GM21381 (cell line): ENCODE results near the gene VPS72.

Experiments
- ATAC-seq: cut with Tn5 transposase; IDR thresholded peaks from one replicate; pipeline ENCODE4 v1.9.1; 2021; ENCODE audit warnings: mild to moderate bottlenecking, moderate library complexity; ENCODE audit not compliant: unreplicated experiment

Gene VPS72

DNA sequence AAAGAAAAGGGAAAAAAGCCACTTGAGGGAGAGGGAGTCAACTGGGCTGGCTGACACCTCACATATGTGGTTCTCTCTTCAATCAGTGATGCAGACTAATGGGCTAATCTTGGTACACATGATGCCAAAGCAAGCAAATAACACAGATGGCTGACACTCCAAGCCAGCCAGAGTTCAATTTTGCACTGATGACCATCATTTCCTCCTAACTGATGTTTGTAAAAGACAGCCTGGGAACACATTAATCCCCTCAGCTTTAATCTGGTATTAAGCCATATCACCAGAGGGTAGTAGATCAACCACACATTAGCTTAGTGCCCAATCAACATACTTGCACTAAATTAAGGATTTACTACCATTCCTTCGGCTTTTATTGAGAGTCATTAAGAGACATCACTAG, 2.8 kb downstream of the VPS72 start:
- ATAC-seq, result no peak

- ATAC-seq, result no peak
These were observed 5.8 kb downstream of the VPS72 start for GRCh38 chr1:151184211-151184610.

GRCh38 chr1:151176514-151177045, 13.4 kb downstream of the VPS72 start:
- no peak for ATAC-seq

- no peak for ATAC-seq
These were observed 14.1 kb downstream of the VPS72 start, which contains the start of gene TMOD4 for GRCh38 chr1:151175863-151176262. Gene TMOD4, minus strand, starts transcription at chr1:151175981. Its CDS starts 1,106 bp downstream, at chr1:151174875.

- no peak for ATAC-seq
These were observed 14.8 kb downstream of the VPS72 start for GRCh38 chr1:151175041-151175741.

DNA sequence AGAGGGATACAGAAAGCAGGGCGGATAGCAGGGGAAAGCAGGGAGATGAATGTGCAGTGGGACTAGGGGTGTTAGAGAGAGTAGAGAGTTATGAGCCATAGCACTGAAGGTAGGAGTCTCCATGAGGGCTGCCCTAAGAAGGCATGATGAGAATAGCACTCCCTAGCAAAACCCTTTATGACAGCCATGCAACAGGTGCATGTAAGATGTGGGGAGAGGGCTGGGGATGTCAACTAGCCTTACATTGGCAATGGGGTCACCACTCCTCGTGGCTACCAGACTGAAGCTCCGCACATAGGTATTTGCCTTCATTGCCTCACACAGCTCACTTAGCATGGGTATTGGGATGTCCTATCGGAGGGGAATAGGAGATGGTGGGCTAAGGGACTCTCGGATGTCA, 18.8 kb downstream of the VPS72 start:
- no peak for ATAC-seq

GRCh38 chr1:151167116-151167515, 22.9 kb downstream of the VPS72 start:
- ATAC-seq, result no peak

GRCh38 chr1:151166505-151166956, 23.5 kb downstream of the VPS72 start:
- ATAC-seq, result peak; percentile 3

GRCh38 chr1:151165738-151166504, 24.1 kb downstream of the VPS72 start, which contains the start of the genes LYSMD1 and SCNM1:
Gene LYSMD1, minus strand, starts transcription at chr1:151165902. Its CDS starts 644 bp downstream, at chr1:151165258.
Gene SCNM1, plus strand, starts transcription at chr1:151166144. Its CDS starts 9 bp downstream, at chr1:151166153.
- peak; percentile 89 for ATAC-seq

- no peak for ATAC-seq
These were observed 24.7 kb downstream of the VPS72 start for GRCh38 chr1:151165281-151165737.

- no peak for ATAC-seq
These were observed 25.2 kb downstream of the VPS72 start for GRCh38 chr1:151164732-151165280.

DNA sequence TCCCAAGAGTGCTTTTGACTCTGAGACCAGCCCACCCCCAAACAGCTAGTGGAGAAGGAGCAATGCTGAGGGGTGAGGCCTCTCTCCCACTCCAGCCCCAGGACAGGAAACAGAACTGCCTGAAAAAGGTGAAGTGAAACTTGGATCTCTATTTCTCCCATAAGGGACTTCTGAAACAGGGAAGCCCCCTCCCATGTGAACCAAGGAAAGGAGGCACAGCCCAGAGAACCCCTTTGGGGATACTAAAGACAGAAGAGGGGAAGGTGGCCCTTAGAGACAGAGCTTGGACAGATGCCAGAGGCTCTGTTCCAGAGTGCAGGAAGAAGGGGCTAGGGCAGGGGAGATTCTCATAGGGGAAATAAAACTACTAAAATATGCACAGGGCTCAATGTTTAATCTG, 30.6 kb downstream of the VPS72 start:
- no peak for ATAC-seq

- ATAC-seq, result no peak
These were observed 31.2 kb downstream of the VPS72 start for GRCh38 chr1:151158751-151159251.

DNA sequence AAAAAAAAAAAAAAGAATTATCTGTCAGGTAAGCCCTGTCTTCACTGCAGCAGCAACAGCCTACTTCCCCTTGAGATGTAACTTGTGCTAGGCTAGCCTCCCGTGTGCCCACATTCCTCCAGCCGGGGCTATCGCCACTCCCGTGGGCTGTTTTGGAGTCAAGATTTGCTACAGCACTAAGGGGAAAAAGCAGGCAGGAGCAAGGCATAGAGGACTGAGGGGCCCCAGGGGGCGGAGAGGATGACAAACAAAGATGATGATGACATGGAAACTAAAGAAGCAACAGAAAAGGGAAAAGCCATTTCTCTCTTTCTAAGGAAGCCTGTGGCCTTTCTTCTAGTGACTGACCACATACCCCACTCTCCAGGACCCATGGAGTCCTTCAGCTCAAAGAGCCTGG, 31.7 kb downstream of the VPS72 start:
- ATAC-seq, result no peak

GRCh38 chr1:151157067-151157531, 32.9 kb downstream of the VPS72 start:
- ATAC-seq, result no peak

GRCh38 chr1:151156515-151156819, 33.5 kb downstream of the VPS72 start, which contains the start of gene TNFAIP8L2:
Gene TNFAIP8L2, plus strand, starts transcription at chr1:151156649. Its CDS starts 2,049 bp downstream, at chr1:151158698.
- ATAC-seq, result peak; percentile 57

GRCh38 chr1:151147665-151148064, 42.3 kb downstream of the VPS72 start:
- no peak for ATAC-seq

DNA sequence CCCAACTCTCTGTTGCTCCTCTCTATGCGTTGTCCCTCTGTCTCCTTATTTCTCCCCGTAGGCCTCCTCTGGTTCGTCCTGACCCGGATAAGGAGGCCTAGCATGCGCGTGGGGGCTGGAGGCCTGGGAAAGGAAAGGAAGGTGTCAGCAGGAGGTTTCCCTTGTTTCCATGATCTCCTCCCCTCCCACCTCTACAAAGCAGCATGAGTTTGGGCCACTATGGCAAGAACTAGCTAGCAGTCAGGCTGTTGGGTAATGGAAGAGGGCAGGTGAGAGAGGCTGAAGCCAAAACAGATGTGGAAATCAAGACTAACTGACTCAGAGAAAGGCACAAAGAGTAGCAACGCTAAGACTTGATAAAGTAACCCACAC, 42.9 kb downstream of the VPS72 start:
- ATAC-seq, result no peak

- ATAC-seq, result peak; percentile 97
These were observed 43.4 kb downstream of the VPS72 start, which contains the start of gene SEMA6C for GRCh38 chr1:151146412-151147131. Gene SEMA6C, minus strand, starts transcription at chr1:151146631. Its CDS starts 4,010 bp downstream, at chr1:151142621.

DNA sequence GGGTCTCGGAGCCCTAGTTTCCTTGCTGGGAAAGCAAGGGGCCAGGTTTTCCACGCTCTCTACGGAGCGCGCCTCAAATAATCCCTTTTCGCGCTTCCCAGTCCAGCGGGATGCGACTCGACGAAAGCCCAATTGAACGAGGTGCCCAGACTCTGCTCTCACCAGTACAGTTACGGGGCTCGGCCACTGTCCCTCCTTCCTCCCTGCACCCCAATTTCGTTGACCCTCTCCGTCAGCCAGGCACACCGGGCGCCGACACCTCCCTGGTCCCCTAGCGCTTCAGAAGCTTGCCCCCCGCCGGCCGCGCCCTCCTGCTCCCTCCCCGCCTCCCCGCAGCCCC, 44.0 kb downstream of the VPS72 start:
- no peak for ATAC-seq
